Transverse colon (tissue), 3 donors: ENCODE results near the gene POU5F1.

ENCODE experiments used
- POLR2A ChIP-seq: fragments of 450-650 bp; IDR thresholded peaks from one replicate; pipeline ENCODE4 v1.6.1; 2016; ENCODE audit warnings: antibody characterized with exemption, mild to moderate bottlenecking, moderate library complexity
- POLR2AphosphoS5 ChIP-seq, 3 donors: sonication (generic); formaldehyde crosslinking; IDR thresholded peaks; one replicate each; pipeline ENCODE4 v1.6.1; 2016; ENCODE audit warnings: antibody characterized with exemption in 3 of 3

DNA sequence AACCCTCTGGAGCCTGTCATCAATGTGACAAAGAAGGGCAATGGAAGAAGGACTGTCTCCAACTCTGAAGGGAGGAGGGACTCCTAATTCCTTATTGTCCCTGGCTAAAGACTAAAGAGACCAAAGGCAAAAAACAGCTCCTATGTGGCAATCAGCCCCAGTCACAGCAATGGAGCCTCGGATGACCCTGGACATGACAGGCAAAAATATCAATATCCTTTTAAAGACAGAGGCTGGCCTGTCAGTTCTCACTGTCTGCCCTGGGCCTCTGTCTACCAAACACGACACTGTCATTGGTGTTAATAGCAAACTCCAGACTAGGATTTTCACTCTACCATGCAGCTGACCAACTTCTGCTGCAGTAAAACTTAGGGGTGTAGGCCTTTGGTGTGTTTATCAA, 38.0 kb upstream of the POU5F1 start:
- no peak for TF ChIP-seq POLR2AphosphoS5 (IDR thresholded peaks at IDR 0.05)
- TF ChIP-seq POLR2A: no peak
